Keratinocyte (primary cell): ENCODE measurements around the gene NFYC. TPM values are rescaled to one million over a fixed set of nuclear protein-coding genes. Genes with fewer than 3 reads are reported as not detected.

Source experiments
- DNase-seq: peaks from one replicate; pipeline ENCODE4 v3.0.0-alpha.2; 2011; ENCODE audit warnings: low read depth, missing footprints, low spot score
- FAIRE-seq: peaks from 2 replicates; lab custom pipeline; 2011; peaks lifted over from hg19 to GRCh38; lab: Jason Lieb, UNC
- H2AFZ ChIP-seq: 2 replicates; pipeline ENCODE4 v1.6.0; 2012; ENCODE audit warnings: low read length, control low read depth, inconsistent platforms; ENCODE audit not compliant: control insufficient read depth
- H3K27ac ChIP-seq: 2 replicates; pipeline ENCODE4 v1.5.1; 2011; ENCODE audit warnings: low read length; ENCODE audit not compliant: control insufficient read depth, insufficient read depth
- H3K27me3 ChIP-seq: 3 replicates; pipeline ENCODE4 v1.6.0; 2011; ENCODE audit warnings: low read length; ENCODE audit not compliant: control insufficient read depth, insufficient read depth; ENCODE audit errors: extremely low read depth
- H3K36me3 ChIP-seq, 2 experiments: 2 replicates in 1 of 2; 3 replicates in 1 of 2; pipeline ENCODE4 v1.5.1; 2011; ENCODE audit warnings: low read length in 2 of 2, mild to moderate bottlenecking in 1 of 2; ENCODE audit not compliant: control insufficient read depth in 2 of 2, insufficient read depth in 2 of 2; ENCODE audit errors: extremely low read depth in 1 of 2
- H3K4me1 ChIP-seq: 3 replicates; pipeline ENCODE4 v1.5.1; 2011; ENCODE audit warnings: low read length; ENCODE audit not compliant: control insufficient read depth, insufficient read depth; ENCODE audit errors: extremely low read depth
- H3K4me2 ChIP-seq: 3 replicates; pipeline ENCODE4 v1.6.0; 2011; ENCODE audit warnings: low read depth, low read length; ENCODE audit not compliant: control insufficient read depth, insufficient read depth; ENCODE audit errors: extremely low read depth
- H3K4me3 ChIP-seq, 3 experiments: fragments of 200-600 bp in 1 of 3; sonication (generic) in 1 of 3; 2 replicates in 2 of 3; 3 replicates in 1 of 3; pipeline ENCODE4 v1.5.1; 2011 to 2016; ENCODE audit warnings: low read length in 3 of 3, mild to moderate bottlenecking in 3 of 3, control low read depth in 2 of 3, inconsistent platforms in 1 of 3, low read depth in 1 of 3, mixed read lengths in 1 of 3, mixed run types in 1 of 3, moderate library complexity in 1 of 3; ENCODE audit not compliant: control insufficient read depth in 2 of 3, insufficient read depth in 2 of 3; ENCODE audit errors: extremely low read depth in 1 of 3
- H3K79me2 ChIP-seq: 2 replicates; pipeline ENCODE4 v1.6.0; 2012; ENCODE audit warnings: low read length; ENCODE audit not compliant: control insufficient read depth, insufficient read depth
- H3K9ac ChIP-seq: 3 replicates; pipeline ENCODE4 v1.6.0; 2011; ENCODE audit warnings: low read length; ENCODE audit not compliant: control insufficient read depth, insufficient read depth; ENCODE audit errors: extremely low read depth
- H3K9me1 ChIP-seq: 3 replicates; pipeline ENCODE4 v1.6.0; 2011; ENCODE audit warnings: low read length; ENCODE audit not compliant: control insufficient read depth, insufficient read depth; ENCODE audit errors: extremely low read depth
- H3K9me3 ChIP-seq: 2 replicates; pipeline ENCODE4 v1.5.1; 2012; ENCODE audit warnings: low read depth, low read length; ENCODE audit not compliant: control insufficient read depth
- H4K20me1 ChIP-seq: 3 replicates; pipeline ENCODE4 v1.6.0; 2011; ENCODE audit warnings: low read length; ENCODE audit not compliant: control insufficient read depth, insufficient read depth; ENCODE audit errors: extremely low read depth
- EZH2 ChIP-seq: IDR thresholded peaks from one replicate; pipeline ENCODE4 v1.6.1; 2012; ENCODE audit warnings: inconsistent platforms, mild to moderate bottlenecking, low read length, moderate library complexity
- dilution Hi-C: fragments of 300-500 bp; cut with MboI; formaldehyde crosslinking; loops from one replicate; pipeline ENCODE4 v1.7.0; 2020; ENCODE audit warnings: low sequenced_read_pairs; ENCODE audit not compliant: extremely low pct_ligation_motif_present
- polyA plus RNA-seq, 5 experiments: library from polyadenylated mRNA; depleted of rRNA in 3 of 5; stranded (reverse) in 3 of 5; stranded (forward) in 1 of 5; unstranded in 1 of 5; fragments of >200 nt; gene quantifications; 1 replicate in 1 of 5; 2 replicates in 3 of 5; 3 replicates in 1 of 5; pipeline versions ENCODE4 v1.2.1 to v1.2.3, GENCODE V29; 2011 to 2012; ENCODE audit warnings: missing spikeins in 2 of 5, low read depth in 1 of 5, low replicate concordance in 1 of 5
- TF ChIP-seq, protein P1 (sequence below), 3 experiments: IDR thresholded peaks in 1 of 3; conservative IDR thresholded peaks in 1 of 3; optimal IDR thresholded peaks in 1 of 3; 2 replicates in 2 of 3; 3 replicates in 1 of 3; pipeline versions ENCODE3 to v1.5.1; 2011; ENCODE audit warnings: low read length in 3 of 3, mild to moderate bottlenecking in 3 of 3, moderate library complexity in 2 of 3, control low read depth in 1 of 3, inconsistent platforms in 1 of 3; ENCODE audit not compliant: insufficient read depth in 2 of 3; ENCODE audit errors: extremely low read depth in 1 of 3

NFYC gene
- polyA plus RNA-seq, 1 donor (not counting 4 experiments of a cell fraction or from before 2014, with no cell fraction given) = 32.4 TPM

DNA sequence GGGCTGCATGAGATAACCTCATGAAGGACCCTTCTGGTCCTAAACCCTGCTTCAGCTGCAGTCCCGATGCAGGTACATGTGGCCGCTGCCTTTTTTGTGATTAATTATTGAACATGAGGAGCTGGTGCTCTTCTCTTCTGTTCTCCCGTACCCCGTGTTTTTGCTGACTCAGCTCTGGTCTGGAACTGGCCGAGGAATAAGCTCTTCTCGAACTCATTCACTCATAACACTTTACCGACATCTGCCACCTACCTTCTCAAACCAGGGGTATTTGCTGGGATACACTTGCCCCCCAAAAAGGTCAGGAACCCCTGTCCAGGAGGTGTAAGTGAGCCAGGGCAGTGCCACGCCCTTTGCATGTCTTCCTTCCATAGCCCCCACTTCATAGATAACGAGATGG, 123.9 kb downstream of the NFYC start:
- H3K79me2 ChIP-seq = no peaks in the 10 kb centered on the region
- no peak overlapping the region for H3K9ac ChIP-seq
- H2AFZ ChIP-seq = no peak overlapping the region
- H4K20me1 ChIP-seq = no peaks in the 10 kb centered on the region
- H3K4me2 ChIP-seq = no peak overlapping the region
- H3K4me3 ChIP-seq = no peak overlapping the region
- peaks cover 35% of the 10 kb centered on the region for H3K27me3 ChIP-seq
- no peaks in the 10 kb centered on the region for H3K4me1 ChIP-seq
- H3K9me1 ChIP-seq = no peaks in the 10 kb centered on the region
- TF ChIP-seq, protein P1, sequence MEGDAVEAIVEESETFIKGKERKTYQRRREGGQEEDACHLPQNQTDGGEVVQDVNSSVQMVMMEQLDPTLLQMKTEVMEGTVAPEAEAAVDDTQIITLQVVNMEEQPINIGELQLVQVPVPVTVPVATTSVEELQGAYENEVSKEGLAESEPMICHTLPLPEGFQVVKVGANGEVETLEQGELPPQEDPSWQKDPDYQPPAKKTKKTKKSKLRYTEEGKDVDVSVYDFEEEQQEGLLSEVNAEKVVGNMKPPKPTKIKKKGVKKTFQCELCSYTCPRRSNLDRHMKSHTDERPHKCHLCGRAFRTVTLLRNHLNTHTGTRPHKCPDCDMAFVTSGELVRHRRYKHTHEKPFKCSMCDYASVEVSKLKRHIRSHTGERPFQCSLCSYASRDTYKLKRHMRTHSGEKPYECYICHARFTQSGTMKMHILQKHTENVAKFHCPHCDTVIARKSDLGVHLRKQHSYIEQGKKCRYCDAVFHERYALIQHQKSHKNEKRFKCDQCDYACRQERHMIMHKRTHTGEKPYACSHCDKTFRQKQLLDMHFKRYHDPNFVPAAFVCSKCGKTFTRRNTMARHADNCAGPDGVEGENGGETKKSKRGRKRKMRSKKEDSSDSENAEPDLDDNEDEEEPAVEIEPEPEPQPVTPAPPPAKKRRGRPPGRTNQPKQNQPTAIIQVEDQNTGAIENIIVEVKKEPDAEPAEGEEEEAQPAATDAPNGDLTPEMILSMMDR (optimal IDR thresholded peaks at IDR 0.05 in 1 of 3, IDR thresholded peaks at IDR 0.05 in 1 of 3, conservative IDR thresholded peaks at IDR 0.05 in 1 of 3; ENCODE audit: extremely low read depth in 1 of 3, insufficient read depth in 2 of 3, low read length in 3 of 3) = no peak
- TF ChIP-seq EZH2 = no peak
- H3K27ac ChIP-seq = no peak overlapping the region
- H3K9me3 ChIP-seq = no peaks in the 10 kb centered on the region
- dilution Hi-C loops = no loop called here
- H3K36me3 ChIP-seq = no peaks in the 10 kb centered on the region
- FAIRE-seq (no peak), DNase-seq (no peak)

DNA sequence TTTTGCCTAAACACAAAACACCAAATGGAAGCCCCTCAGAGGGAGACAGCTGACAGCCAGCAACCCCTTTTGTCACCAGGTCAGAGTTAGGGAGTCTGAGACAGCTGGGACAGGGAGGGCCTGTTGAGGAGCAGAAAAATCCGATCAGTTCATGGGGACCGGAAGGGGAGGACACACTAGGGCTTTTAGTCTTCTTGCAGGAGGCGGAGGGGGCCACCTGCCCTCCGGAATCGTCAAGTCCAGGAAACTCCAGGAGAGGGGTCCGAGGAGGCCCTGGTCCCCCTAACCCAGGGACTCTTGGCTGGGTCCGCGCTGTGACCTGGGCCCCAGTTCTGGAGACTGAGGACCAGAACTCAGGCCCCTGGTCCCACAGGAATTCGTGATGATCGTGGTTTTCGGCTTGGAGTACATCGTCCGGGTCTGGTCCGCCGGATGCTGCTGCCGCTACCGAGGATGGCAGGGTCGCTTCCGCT, 126.3 kb downstream of the NFYC start:
- TF ChIP-seq EZH2 = no peak
- TF ChIP-seq, protein P1 (optimal IDR thresholded peaks at IDR 0.05 in 1 of 3, IDR thresholded peaks at IDR 0.05 in 1 of 3, conservative IDR thresholded peaks at IDR 0.05 in 1 of 3; ENCODE audit: extremely low read depth in 1 of 3, insufficient read depth in 2 of 3, low read length in 3 of 3) = no peak
- no peak overlapping the region for H3K4me2 ChIP-seq
- no peaks in the 10 kb centered on the region for H3K9me1 ChIP-seq
- no peaks in the 10 kb centered on the region for H3K9me3 ChIP-seq
- DNase-seq (no peak), FAIRE-seq (no peak)
- H4K20me1 ChIP-seq = no peaks in the 10 kb centered on the region
- dilution Hi-C loops = no loop called here
- no peaks in the 10 kb centered on the region for H3K36me3 ChIP-seq
- H3K27ac ChIP-seq = no peak overlapping the region
- H3K4me1 ChIP-seq = no peaks in the 10 kb centered on the region
- peaks cover 30% of the 10 kb centered on the region for H3K27me3 ChIP-seq
- no peak overlapping the region for H3K9ac ChIP-seq
- H3K79me2 ChIP-seq = no peaks in the 10 kb centered on the region
- H2AFZ ChIP-seq = no peak overlapping the region
- no peak overlapping the region for H3K4me3 ChIP-seq
